Measurements from ENCODE around the gene SRGAP3.

GRCh38 chr3:9147896-9148266, 101.6 kb downstream of the SRGAP3 start:
- TF ChIP-seq CTCF (conservative IDR thresholded peaks at IDR 0.05; ENCODE audit: low read length), result no peak
- TF ChIP-seq EZH2phosphoT487 (IDR thresholded peaks at IDR 0.05; ENCODE audit: borderline replicate concordance), result no peak

Measured in Loucy (cell line).